GM19452 (cell line): Measurements from ENCODE around the gene NGEF.
"Not testable (repeated sequence)": the region's sequence is repeated elsewhere in the genome, so short reads cannot be mapped to it uniquely, and the experiment has no call there.

Experiments
- ATAC-seq: cut with Tn5 transposase; IDR thresholded peaks from one replicate; pipeline ENCODE4 v1.9.1; 2021; ENCODE audit not compliant: unreplicated experiment

Gene NGEF

GRCh38 chr2:232873909-232874641 is 139.0 kb downstream of the NGEF start:
- ATAC-seq: no peak

GRCh38 chr2:232873292-232873908 is 139.7 kb downstream of the NGEF start:
- ATAC-seq: no peak

GRCh38 chr2:232872826-232873225 is 140.2 kb downstream of the NGEF start:
- no peak for ATAC-seq

GRCh38 chr2:232871835-232872736 is 141.0 kb downstream of the NGEF start:
- no peak for ATAC-seq

GRCh38 chr2:232871418-232871834 is 141.6 kb downstream of the NGEF start:
- no peak for ATAC-seq

GRCh38 chr2:232870766-232871371 is 142.2 kb downstream of the NGEF start:
- no peak for ATAC-seq

GRCh38 chr2:232870018-232870765 is 142.9 kb downstream of the NGEF start, which contains the start of gene SNORC:
SNORC (plus strand) TSS chr2:232870264; CDS start chr2:232870342, 78 bp downstream.
- ATAC-seq: no peak

- ATAC-seq: no peak
Observed at GRCh38 chr2:232869138-232870017, 143.7 kb downstream of the NGEF start.

GRCh38 chr2:232866104-232866503 is 147.0 kb downstream of the NGEF start:
- ATAC-seq: no peak

- no peak for ATAC-seq
Observed at GRCh38 chr2:232865165-232865564, 147.9 kb downstream of the NGEF start.

GRCh38 chr2:232863996-232864395 is 149.1 kb downstream of the NGEF start:
- no peak for ATAC-seq

- ATAC-seq: no peak
Observed at GRCh38 chr2:232861353-232861752, 151.7 kb downstream of the NGEF start.

GRCh38 chr2:232860593-232861241 is 152.3 kb downstream of the NGEF start:
- ATAC-seq: no peak

- no peak for ATAC-seq
Observed at GRCh38 chr2:232859385-232859916, 153.6 kb downstream of the NGEF start.

- no peak for ATAC-seq
Observed at GRCh38 chr2:232857158-232857563, 155.9 kb downstream of the NGEF start.

- ATAC-seq: no peak
Observed at GRCh38 chr2:232854082-232854481, 159.0 kb downstream of the NGEF start.

- ATAC-seq: no peak
Observed at GRCh38 chr2:232852676-232853075, 160.4 kb downstream of the NGEF start.

GRCh38 chr2:232852081-232852480 is 161.0 kb downstream of the NGEF start:
- not testable (repeated sequence) for ATAC-seq

GRCh38 chr2:232850039-232850438 is 163.0 kb downstream of the NGEF start:
- no peak for ATAC-seq
